ENCODE data around the gene PKP3.

DNA sequence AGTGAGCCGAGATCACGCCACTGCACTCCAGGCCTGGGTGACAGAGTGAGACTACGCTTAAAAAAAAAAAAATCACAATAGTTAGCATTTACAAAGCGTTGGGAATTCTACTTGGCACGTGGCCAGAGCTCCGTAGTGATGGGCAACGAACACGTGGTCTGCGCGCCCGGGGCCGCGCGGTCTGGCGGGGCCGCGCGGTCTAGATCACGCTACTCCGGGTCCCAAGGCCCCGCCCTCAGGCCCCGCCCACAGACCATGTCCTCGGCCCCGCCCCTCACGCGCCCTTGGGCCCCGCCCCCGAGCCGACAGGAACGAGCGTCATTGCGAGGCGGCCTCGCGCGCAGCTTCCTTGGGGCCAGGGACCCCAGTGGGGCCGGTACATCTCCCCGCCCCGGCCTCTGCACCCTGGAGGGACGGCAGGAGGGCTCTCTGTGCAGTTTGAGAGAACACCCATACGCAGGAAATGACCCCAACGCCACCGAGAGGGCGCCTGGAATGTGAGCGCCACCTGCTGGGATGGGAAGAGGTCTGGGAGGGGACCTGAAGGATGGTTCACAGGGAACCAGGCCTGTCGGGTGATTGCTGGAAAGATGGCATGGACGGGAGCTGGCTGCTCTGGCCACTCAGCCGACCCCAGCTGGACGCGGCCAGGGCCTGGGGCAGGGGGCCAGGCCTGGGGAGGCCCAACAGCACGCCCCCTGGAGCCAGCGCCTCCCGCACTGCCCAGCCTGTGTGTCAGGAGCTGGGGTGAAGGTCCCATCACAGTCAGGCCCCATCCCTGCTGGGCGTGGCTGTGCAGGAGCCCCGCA is 54.1 kb downstream of the PKP3 start:
- TF ChIP-seq, protein P1, sequence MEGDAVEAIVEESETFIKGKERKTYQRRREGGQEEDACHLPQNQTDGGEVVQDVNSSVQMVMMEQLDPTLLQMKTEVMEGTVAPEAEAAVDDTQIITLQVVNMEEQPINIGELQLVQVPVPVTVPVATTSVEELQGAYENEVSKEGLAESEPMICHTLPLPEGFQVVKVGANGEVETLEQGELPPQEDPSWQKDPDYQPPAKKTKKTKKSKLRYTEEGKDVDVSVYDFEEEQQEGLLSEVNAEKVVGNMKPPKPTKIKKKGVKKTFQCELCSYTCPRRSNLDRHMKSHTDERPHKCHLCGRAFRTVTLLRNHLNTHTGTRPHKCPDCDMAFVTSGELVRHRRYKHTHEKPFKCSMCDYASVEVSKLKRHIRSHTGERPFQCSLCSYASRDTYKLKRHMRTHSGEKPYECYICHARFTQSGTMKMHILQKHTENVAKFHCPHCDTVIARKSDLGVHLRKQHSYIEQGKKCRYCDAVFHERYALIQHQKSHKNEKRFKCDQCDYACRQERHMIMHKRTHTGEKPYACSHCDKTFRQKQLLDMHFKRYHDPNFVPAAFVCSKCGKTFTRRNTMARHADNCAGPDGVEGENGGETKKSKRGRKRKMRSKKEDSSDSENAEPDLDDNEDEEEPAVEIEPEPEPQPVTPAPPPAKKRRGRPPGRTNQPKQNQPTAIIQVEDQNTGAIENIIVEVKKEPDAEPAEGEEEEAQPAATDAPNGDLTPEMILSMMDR (IDR thresholded peaks at IDR 0.05): peak; percentile 74
- no peak for TF ChIP-seq EZH2 (IDR thresholded peaks at IDR 0.05; ENCODE audit: borderline replicate concordance, insufficient read depth, low read depth, low read length, poor library complexity, severe bottlenecking)
